GM12873 (cell line): ENCODE results near the gene PARD6B.

Experiments
- CTCF ChIP-seq: IDR thresholded peaks from 2 replicates; pipeline ENCODE4 v1.5.1; 2012; ENCODE audit warnings: low read depth, mild to moderate bottlenecking, moderate library complexity, low read length, control low read depth; ENCODE audit not compliant: insufficient read depth; ENCODE audit errors: missing control alignments

Gene PARD6B

DNA sequence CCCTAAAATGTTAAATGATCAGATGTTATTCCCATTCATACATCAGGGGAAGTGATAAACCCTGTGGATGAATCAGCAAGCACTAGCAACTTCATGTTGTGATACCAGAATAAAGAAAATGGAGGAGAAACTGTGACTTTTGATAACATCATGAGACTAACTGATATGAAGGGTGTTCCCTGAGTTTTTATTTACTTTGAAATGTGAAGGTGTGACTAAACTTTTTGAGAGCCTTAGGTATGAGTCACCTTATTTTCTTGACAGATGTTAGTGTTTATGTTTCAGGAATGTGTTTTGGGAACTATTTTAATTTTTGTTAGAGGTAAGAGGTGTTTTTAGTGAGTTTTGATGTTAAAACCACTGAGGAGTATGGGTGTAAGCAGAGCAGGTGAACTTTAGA is 4.4 kb downstream of the PARD6B start:
- TF ChIP-seq CTCF, result no peak

- TF ChIP-seq CTCF, result no peak
Observed at GRCh38 chr20:50737352-50737751, 6.0 kb downstream of the PARD6B start.

- TF ChIP-seq CTCF, result no peak
Observed at GRCh38 chr20:50743087-50743486, 11.7 kb downstream of the PARD6B start.

DNA sequence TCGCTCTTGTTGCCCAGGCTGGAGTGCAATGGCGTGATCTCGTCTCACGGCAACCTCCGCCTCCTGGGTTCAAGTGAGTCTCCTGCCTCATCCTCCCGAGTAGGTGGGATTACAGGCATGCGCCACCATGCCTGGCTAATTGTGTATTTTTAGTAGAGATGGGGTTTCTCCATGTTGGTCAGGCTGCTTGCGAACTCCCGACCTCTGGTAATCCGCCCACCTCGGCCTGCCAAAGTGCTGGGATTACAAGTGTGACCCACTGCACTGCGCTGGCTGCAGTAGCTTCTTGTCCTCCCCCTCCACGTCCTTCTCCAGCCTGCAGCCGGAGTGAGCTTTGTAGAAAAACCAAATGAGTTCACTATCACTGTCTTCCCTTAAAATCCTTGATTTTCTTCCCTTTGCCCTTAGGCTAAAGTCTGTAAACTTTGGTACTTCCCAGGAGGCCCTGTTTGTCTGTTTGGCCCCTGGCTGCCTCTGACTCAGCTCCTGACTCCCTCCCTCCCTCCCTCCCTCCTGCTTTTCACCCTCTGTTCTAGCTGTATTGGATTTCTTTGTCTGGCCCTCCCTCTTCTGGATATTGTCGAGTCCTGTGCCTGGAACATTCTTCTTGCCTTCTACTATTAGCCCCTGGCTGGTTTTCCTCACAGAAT is 12.9 kb downstream of the PARD6B start:
- no peak for TF ChIP-seq CTCF

DNA sequence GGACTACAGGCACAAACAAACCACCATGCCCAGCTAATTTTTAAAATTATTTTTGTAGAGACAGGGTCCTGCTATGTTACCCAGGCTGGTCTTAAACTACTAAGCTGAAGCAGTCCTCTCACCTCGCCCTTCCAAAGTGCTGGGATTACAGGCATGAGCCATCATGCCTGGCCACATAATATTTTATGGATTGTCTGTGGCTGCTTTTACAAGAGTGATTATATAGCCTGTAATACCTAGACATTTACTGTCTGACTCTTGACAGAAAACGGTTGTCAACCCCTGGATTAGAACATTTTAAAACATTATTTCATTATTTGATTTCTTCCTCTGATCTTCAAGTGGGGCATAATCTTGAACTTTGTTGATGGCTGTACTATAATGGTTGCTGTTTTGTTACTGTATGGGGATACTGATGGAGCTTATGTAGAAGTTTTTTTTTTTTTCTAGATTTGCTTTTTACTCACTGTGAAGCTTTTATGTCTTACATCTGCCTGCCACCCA is 14.3 kb downstream of the PARD6B start:
- no peak for TF ChIP-seq CTCF

- TF ChIP-seq CTCF, result no peak
Observed at GRCh38 chr20:50746138-50746940, 15.0 kb downstream of the PARD6B start.

DNA sequence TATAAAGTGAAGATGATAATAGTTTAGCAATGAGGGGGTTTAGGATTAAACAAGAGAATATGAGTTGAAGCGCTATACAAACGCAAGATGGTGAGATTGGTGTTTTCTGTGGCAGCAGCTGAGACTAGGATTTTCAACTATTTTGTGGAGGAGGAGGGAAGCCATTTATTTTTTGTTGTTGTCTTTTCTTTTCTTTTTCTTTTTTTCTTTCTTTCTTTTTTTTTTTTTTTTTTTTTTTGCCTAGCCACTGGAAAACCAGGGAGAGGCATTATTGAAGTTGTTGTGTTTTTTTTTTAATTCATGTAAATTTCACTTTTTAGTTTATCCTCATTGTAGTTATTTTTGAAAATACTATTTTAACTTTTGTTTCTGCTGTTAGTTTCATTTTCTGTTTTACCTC is 15.9 kb downstream of the PARD6B start:
- TF ChIP-seq CTCF, result no peak
